ENCODE results near the gene MEMO1. TPM values are rescaled to one million over a fixed set of nuclear protein-coding genes. Genes with fewer than 3 reads are reported as not detected.

Gene MEMO1
- total RNA-seq, 1 experiment from 2014 or later, result 49.5 TPM

DNA sequence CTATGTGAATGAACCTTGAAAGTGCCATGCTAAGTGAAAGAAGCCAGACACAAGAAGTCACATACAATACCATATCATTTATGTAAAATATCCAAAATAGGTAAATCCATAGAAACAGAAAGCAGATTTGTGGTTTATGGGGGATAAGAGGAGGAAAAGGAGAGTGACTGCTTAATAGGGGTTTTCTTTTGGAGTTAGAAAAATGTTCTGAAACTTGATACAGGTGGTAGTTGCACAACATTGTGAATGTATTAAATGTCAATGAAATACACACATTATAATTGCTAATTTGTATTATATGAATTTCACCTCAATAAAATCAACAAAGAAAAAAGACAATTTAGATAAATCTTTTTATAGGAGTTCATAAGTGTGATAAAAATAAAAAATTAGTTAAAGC lies 37.1 kb downstream of the MEMO1 start:
- no peak overlapping the region for H3K4me2 ChIP-seq (ENCODE audit: low read length)
- no peak overlapping the region for H3K9ac ChIP-seq (ENCODE audit: low read length)
- H3K79me2 ChIP-seq (ENCODE audit: low read length), result peaks cover 86% of the 10 kb centered on the region
- no peaks in the 10 kb centered on the region for H3K9me3 ChIP-seq (ENCODE audit: low read length)
- no peaks in the 10 kb centered on the region for H3K9me2 ChIP-seq (replicated peaks; ENCODE audit: low read length)
- no peaks in the 10 kb centered on the region for H3K36me3 ChIP-seq (ENCODE audit: low read depth, low read length)
- no peaks in the 10 kb centered on the region for H3F3A ChIP-seq (ENCODE audit: low read length, unreplicated experiment)
- no peak for ATAC-seq
- no peak for TF ChIP-seq EZH2 (IDR thresholded peaks at IDR 0.05; ENCODE audit: low read length, unreplicated experiment)
- no peak for TF ChIP-seq EZH2phosphoT487 (IDR thresholded peaks at IDR 0.05; ENCODE audit: borderline replicate concordance, low read length)
- TF ChIP-seq, protein P1, sequence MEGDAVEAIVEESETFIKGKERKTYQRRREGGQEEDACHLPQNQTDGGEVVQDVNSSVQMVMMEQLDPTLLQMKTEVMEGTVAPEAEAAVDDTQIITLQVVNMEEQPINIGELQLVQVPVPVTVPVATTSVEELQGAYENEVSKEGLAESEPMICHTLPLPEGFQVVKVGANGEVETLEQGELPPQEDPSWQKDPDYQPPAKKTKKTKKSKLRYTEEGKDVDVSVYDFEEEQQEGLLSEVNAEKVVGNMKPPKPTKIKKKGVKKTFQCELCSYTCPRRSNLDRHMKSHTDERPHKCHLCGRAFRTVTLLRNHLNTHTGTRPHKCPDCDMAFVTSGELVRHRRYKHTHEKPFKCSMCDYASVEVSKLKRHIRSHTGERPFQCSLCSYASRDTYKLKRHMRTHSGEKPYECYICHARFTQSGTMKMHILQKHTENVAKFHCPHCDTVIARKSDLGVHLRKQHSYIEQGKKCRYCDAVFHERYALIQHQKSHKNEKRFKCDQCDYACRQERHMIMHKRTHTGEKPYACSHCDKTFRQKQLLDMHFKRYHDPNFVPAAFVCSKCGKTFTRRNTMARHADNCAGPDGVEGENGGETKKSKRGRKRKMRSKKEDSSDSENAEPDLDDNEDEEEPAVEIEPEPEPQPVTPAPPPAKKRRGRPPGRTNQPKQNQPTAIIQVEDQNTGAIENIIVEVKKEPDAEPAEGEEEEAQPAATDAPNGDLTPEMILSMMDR (conservative IDR thresholded peaks at IDR 0.05; ENCODE audit: low read depth, low read length), result no peak
- H3K27ac ChIP-seq (ENCODE audit: low read length), result no peak overlapping the region
- no peaks in the 10 kb centered on the region for H3K27me3 ChIP-seq (ENCODE audit: low read length)
- H4K20me1 ChIP-seq (ENCODE audit: low read length), result no peaks in the 10 kb centered on the region
- ChIA-PET POLR2A (ENCODE audit: unreplicated experiment) (no interaction called here), CTCF (no interaction called here)
- H3K4me1 ChIP-seq (ENCODE audit: insufficient read depth, low read length), result no peaks in the 10 kb centered on the region
- intact Hi-C loops (cut with micrococcal nuclease), result loop anchor here (5.0 kb wide), 1 partner anchor 34 kb away; no protein-coding TSS in a partner anchor
- no peak overlapping the region for H2AFZ ChIP-seq (ENCODE audit: low read length)
- DNase-seq, result no peak
- no TSS peak for BruUV-seq (replicated peaks)
- H3K4me3 ChIP-seq (ENCODE audit: low read length), result no peak overlapping the region

DNA sequence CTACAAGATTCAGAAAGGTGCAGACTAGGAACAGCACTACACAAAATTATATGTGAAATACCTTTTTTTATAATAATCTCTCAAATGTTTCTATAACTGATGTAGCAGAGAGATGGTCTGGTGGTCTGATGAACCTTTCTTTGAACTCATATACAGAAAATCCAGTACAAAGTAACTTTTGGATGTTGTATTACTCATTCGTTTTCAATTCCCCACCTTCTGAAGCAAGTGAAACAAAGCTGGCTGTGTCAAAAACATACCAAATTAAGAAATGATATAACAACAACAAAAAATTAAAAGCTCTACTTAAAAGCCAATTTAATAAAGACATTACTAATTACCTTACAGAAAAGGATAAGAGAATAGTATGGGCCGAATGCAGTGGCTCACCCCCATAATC lies 38.7 kb downstream of the MEMO1 start:
- H3K4me3 ChIP-seq (ENCODE audit: low read length), result no peak overlapping the region
- H3K27ac ChIP-seq (ENCODE audit: low read length), result no peak overlapping the region
- TF ChIP-seq, protein P1 (conservative IDR thresholded peaks at IDR 0.05; ENCODE audit: low read depth, low read length), result no peak
- TF ChIP-seq EZH2 (IDR thresholded peaks at IDR 0.05; ENCODE audit: low read length, unreplicated experiment) (no peak), EZH2phosphoT487 (IDR thresholded peaks at IDR 0.05; ENCODE audit: borderline replicate concordance, low read length) (no peak)
- DNase-seq (no peak), ATAC-seq (no peak)
- no peak overlapping the region for H3K4me2 ChIP-seq (ENCODE audit: low read length)
- no peaks in the 10 kb centered on the region for H3K36me3 ChIP-seq (ENCODE audit: low read depth, low read length)
- H3K9me3 ChIP-seq (ENCODE audit: low read length), result no peaks in the 10 kb centered on the region
- no peaks in the 10 kb centered on the region for H3K9me2 ChIP-seq (replicated peaks; ENCODE audit: low read length)
- no peaks in the 10 kb centered on the region for H3K27me3 ChIP-seq (ENCODE audit: low read length)
- BruUV-seq (replicated peaks), result no TSS peak
- intact Hi-C loops (cut with micrococcal nuclease), result loop anchor here (5.0 kb wide), 1 partner anchor 35 kb away; no protein-coding TSS in a partner anchor
- no peak overlapping the region for H2AFZ ChIP-seq (ENCODE audit: low read length)
- peaks cover 89% of the 10 kb centered on the region for H3K79me2 ChIP-seq (ENCODE audit: low read length)
- H4K20me1 ChIP-seq (ENCODE audit: low read length), result no peaks in the 10 kb centered on the region
- no peaks in the 10 kb centered on the region for H3F3A ChIP-seq (ENCODE audit: low read length, unreplicated experiment)
- no peaks in the 10 kb centered on the region for H3K4me1 ChIP-seq (ENCODE audit: insufficient read depth, low read length)
- ChIA-PET CTCF (no interaction called here), POLR2A (ENCODE audit: unreplicated experiment) (no interaction called here)
- H3K9ac ChIP-seq (ENCODE audit: low read length), result no peak overlapping the region

DNA sequence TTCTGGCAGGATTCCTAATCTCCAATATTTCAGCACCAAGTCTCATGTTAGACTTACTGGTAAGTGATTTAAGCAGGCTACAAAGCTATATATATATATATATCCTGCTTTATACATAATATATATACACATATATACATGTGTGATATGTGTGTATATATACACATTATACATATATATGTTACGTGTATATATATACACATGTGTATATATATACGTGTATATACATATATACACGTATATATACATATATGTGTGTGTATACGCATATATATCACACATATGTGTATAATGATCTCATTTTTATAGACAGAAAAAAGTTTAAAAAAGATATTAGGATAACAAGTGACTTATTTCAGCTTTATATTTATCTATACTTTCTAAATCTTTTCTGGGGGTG lies 41.6 kb downstream of the MEMO1 start:
- Histone ChIP-seq H3K27ac (ENCODE audit: low read length) (no peak overlapping the region), H3K36me3 (ENCODE audit: low read depth, low read length) (no peaks in the 10 kb centered on the region), H3K9me3 (ENCODE audit: low read length) (no peaks in the 10 kb centered on the region), H3K9me2 (replicated peaks; ENCODE audit: low read length) (no peaks in the 10 kb centered on the region), H4K20me1 (ENCODE audit: low read length) (no peaks in the 10 kb centered on the region), H3K4me1 (ENCODE audit: insufficient read depth, low read length) (no peaks in the 10 kb centered on the region), H3K4me2 (ENCODE audit: low read length) (no peak overlapping the region), H3K79me2 (ENCODE audit: low read length) (peaks cover 77% of the 10 kb centered on the region), H3K4me3 (ENCODE audit: low read length) (no peak overlapping the region), H3K9ac (ENCODE audit: low read length) (no peak overlapping the region), H3K27me3 (ENCODE audit: low read length) (no peaks in the 10 kb centered on the region), H3F3A (ENCODE audit: low read length, unreplicated experiment) (no peaks in the 10 kb centered on the region), H2AFZ (ENCODE audit: low read length) (no peak overlapping the region)
- TF ChIP-seq, protein P1 (conservative IDR thresholded peaks at IDR 0.05; ENCODE audit: low read depth, low read length), result no peak
- no peak for TF ChIP-seq EZH2 (IDR thresholded peaks at IDR 0.05; ENCODE audit: low read length, unreplicated experiment)
- no peak for TF ChIP-seq EZH2phosphoT487 (IDR thresholded peaks at IDR 0.05; ENCODE audit: borderline replicate concordance, low read length)
- no TSS peak for BruUV-seq (replicated peaks)
- ATAC-seq, result no peak
- ChIA-PET POLR2A (ENCODE audit: unreplicated experiment) (no interaction called here), CTCF (no interaction called here)
- intact Hi-C loops (cut with micrococcal nuclease), result no loop called here
- no peak for DNase-seq

Measured in PC-3 (cell line).